AG09309 (cell line): ENCODE measurements around the gene ZBTB40.

ENCODE experiments used
- DNase-seq: peaks from one replicate; pipeline ENCODE4 v3.0.0-alpha.2; 2010; ENCODE audit warnings: low read depth
- H3K4me3 ChIP-seq: 2 replicates; pipeline ENCODE4 v1.5.1; 2011; ENCODE audit warnings: mild to moderate bottlenecking, low read depth, low read length, moderate library complexity; ENCODE audit not compliant: control insufficient read depth
- CTCF ChIP-seq: IDR thresholded peaks from 2 replicates; pipeline ENCODE4 v1.5.1; 2011; ENCODE audit warnings: mild to moderate bottlenecking, low read depth, low read length, inconsistent platforms; ENCODE audit not compliant: insufficient read depth, control insufficient read depth; ENCODE audit errors: missing control alignments

Gene ZBTB40

GRCh38 chr1:22551591-22551990, 99.9 kb downstream of the ZBTB40 start:
- DNase-seq: no peak
- no peak overlapping the region for H3K4me3 ChIP-seq
- no peak for TF ChIP-seq CTCF

GRCh38 chr1:22552021-22552420, 100.4 kb downstream of the ZBTB40 start:
- no peak for TF ChIP-seq CTCF
- DNase-seq: no peak
- no peak overlapping the region for H3K4me3 ChIP-seq

GRCh38 chr1:22553104-22553880, 101.6 kb downstream of the ZBTB40 start:
- no peak for DNase-seq
- no peak overlapping the region for H3K4me3 ChIP-seq
- TF ChIP-seq CTCF: no peak

GRCh38 chr1:22553991-22554522, 102.4 kb downstream of the ZBTB40 start:
- DNase-seq: no peak
- TF ChIP-seq CTCF: no peak
- no peak overlapping the region for H3K4me3 ChIP-seq

GRCh38 chr1:22555371-22555656, 103.7 kb downstream of the ZBTB40 start:
- no peak for TF ChIP-seq CTCF

GRCh38 chr1:22556391-22557104, 104.9 kb downstream of the ZBTB40 start:
- no peak for DNase-seq
- H3K4me3 ChIP-seq: no peak overlapping the region
- no peak for TF ChIP-seq CTCF

More at GRCh38 chr1:22555371-22555656, 103.7 kb downstream of the ZBTB40 start:
- no peak overlapping the region for H3K4me3 ChIP-seq
- no peak for DNase-seq
